ENCODE results near the gene RAET1G. TPM values are rescaled to one million over a fixed set of nuclear protein-coding genes. Genes with fewer than 3 reads are reported as not detected.

RAET1G gene
- total RNA-seq, 1 experiment from 2014 or later, result 1.2 TPM

GRCh38 chr6:149896491-149896890 lies 26.4 kb downstream of the RAET1G start:
- Histone ChIP-seq H3K9me3 (ENCODE audit: control insufficient read depth, insufficient read depth, low read depth, low read length) (no peaks in the 10 kb centered on the region), H3K4me1 (ENCODE audit: control insufficient read depth, insufficient read depth, low read length) (peaks cover 38% of the 10 kb centered on the region), H3K27ac (ENCODE audit: low read length) (peak overlapping the region; percentile 88), H3K27me3 (ENCODE audit: control insufficient read depth, insufficient read depth, low read length) (no peaks in the 10 kb centered on the region), H3K36me3 (ENCODE audit: control insufficient read depth, insufficient read depth, low read length) (no peaks in the 10 kb centered on the region), H3K4me3 (ENCODE audit: low read depth in 2 of 2, low read length in 2 of 2) (no peak overlapping the region)
- TF ChIP-seq TCF7L2 (IDR thresholded peaks at IDR 0.05; ENCODE audit: low read depth, low read length) (no peak), REST (IDR thresholded peaks at IDR 0.05; ENCODE audit: insufficient read depth in 1 of 2, low read depth in 2 of 2, low read length in 1 of 2) (no peak)
- in situ Hi-C loops (cut with HindIII; ENCODE audit: low pct_unique_long_range_greater_than_20kb, low sequenced_read_pairs) (no loop called here), intact Hi-C loops (cut with micrococcal nuclease; ENCODE audit: unreplicated experiment) (no loop called here)
- no TSS peak for BruUV-seq (replicated peaks)
- DNase-seq (ENCODE audit: low read depth, low spot score) (no peak), ATAC-seq (no peak)
- ChIA-PET POLR2A (interaction anchor here (0.6 kb wide), 1 partner anchor 34 kb away, joined by 3 read pairs; no protein-coding TSS in a partner anchor), CTCF (no interaction called here)

- no peaks in the 10 kb centered on the region for H3K36me3 ChIP-seq (ENCODE audit: control insufficient read depth, insufficient read depth, low read length)
- H3K4me3 ChIP-seq (ENCODE audit: low read depth in 2 of 2, low read length in 2 of 2), result no peak overlapping the region
- ATAC-seq (peak; percentile 67), DNase-seq (ENCODE audit: low read depth, low spot score) (no peak)
- ChIA-PET POLR2A (no interaction called here), CTCF (interaction anchor here (0.6 kb wide), 1 partner anchor 349 kb away, joined by 7 read pairs; no protein-coding TSS in a partner anchor)
- peaks cover 38% of the 10 kb centered on the region for H3K4me1 ChIP-seq (ENCODE audit: control insufficient read depth, insufficient read depth, low read length)
- intact Hi-C loops (cut with micrococcal nuclease; ENCODE audit: unreplicated experiment) (no loop called here), in situ Hi-C loops (cut with HindIII; ENCODE audit: low pct_unique_long_range_greater_than_20kb, low sequenced_read_pairs) (no loop called here)
- peak overlapping the region; percentile 88 for H3K27ac ChIP-seq (ENCODE audit: low read length)
- no peaks in the 10 kb centered on the region for H3K27me3 ChIP-seq (ENCODE audit: control insufficient read depth, insufficient read depth, low read length)
- TF ChIP-seq SIN3A (IDR thresholded peaks at IDR 0.05; ENCODE audit: borderline replicate concordance, insufficient read depth, low read depth, low read length) (no peak), POLR2AphosphoS5 (IDR thresholded peaks at IDR 0.05; ENCODE audit: low read depth, low read length) (no peak), REST (IDR thresholded peaks at IDR 0.05; ENCODE audit: insufficient read depth in 1 of 2, low read depth in 2 of 2, low read length in 1 of 2) (no peak), CTCF (IDR thresholded peaks at IDR 0.05) (no peak), TCF7L2 (IDR thresholded peaks at IDR 0.05; ENCODE audit: low read depth, low read length) (no peak)
- BruUV-seq (replicated peaks), result no TSS peak
- H3K9me3 ChIP-seq (ENCODE audit: control insufficient read depth, insufficient read depth, low read depth, low read length), result no peaks in the 10 kb centered on the region
Observed at GRCh38 chr6:149895833-149896271, 27.1 kb downstream of the RAET1G start.

All from Panc1 (cell line).